ENCODE results near the gene KCNQ1. TPM values are rescaled to one million over a fixed set of nuclear protein-coding genes. Genes with fewer than 3 reads are reported as not detected.

Gene KCNQ1
- total and polyA plus RNA-seq, 3 experiments from 2014 or later: 2.6 to 5.7 (median 3.4) TPM

- peak overlapping the region; percentile 45 to 91 (median 73) for H3K4me3 Mint-ChIP-seq
- DNase-seq: no peak
- H3K9me3 ChIP-seq (ENCODE audit: low read length): no peaks in the 10 kb centered on the region
- H3K4me3 ChIP-seq (ENCODE audit: low read length): peak overlapping the region; percentile 63
- H3K27ac ChIP-seq (ENCODE audit: low read depth, low read length): peak overlapping the region; percentile 71
- H3K27me3 Mint-ChIP-seq: no peaks in the 10 kb centered on the region
- no peaks in the 10 kb centered on the region for H3K27me3 ChIP-seq (ENCODE audit: insufficient read depth, low read length, poor library complexity, severe bottlenecking)
- peaks cover 34% of the 10 kb centered on the region for H3K4me1 ChIP-seq (ENCODE audit: insufficient read depth, low read length)
- H3K27ac Mint-ChIP-seq: peak overlapping the region in 6 of 8 donors; percentile 17 to 91 (median 79)
- ChIA-PET CTCF (interaction anchor here (0.8 to 14.2 kb wide), 18 partner anchors 8 to 587 kb away, joined by 3 to 345 read pairs (median 6); partner anchors contain the start of gene PHLDA2), POLR2A (interaction anchor here (1.3 to 2.4 kb wide), 4 partner anchors 11 to 424 kb away, joined by 3 to 13 read pairs (median 5); a partner anchor contains a TSS)
- no peaks in the 10 kb centered on the region for H3K36me3 Mint-ChIP-seq
- H3K4me1 Mint-ChIP-seq: peaks cover 21 to 42% (median 33%) of the 10 kb centered on the region in 3 donors
- no peaks in the 10 kb centered on the region for H3K36me3 ChIP-seq (ENCODE audit: insufficient read depth, low read length)
- H3K9me3 Mint-ChIP-seq: no peaks in the 10 kb centered on the region
These were observed 446.8 kb downstream of the KCNQ1 start for GRCh38 chr11:2891326-2892214.

GRCh38 chr11:2892215-2892966 lies 447.6 kb downstream of the KCNQ1 start:
- DNase-seq: peak; percentile 38 to 73 (median 46)
- H3K36me3 ChIP-seq (ENCODE audit: insufficient read depth, low read length): no peaks in the 10 kb centered on the region
- peaks cover 31% of the 10 kb centered on the region for H3K4me1 ChIP-seq (ENCODE audit: insufficient read depth, low read length)
- Mint-ChIP-seq H3K4me1 (peaks cover 20 to 35% (median 24%) of the 10 kb centered on the region in 3 donors), H3K36me3 (no peaks in the 10 kb centered on the region), H3K4me3 (peak overlapping the region; percentile 62 to 91 (median 75)), H3K27me3 (no peaks in the 10 kb centered on the region), H3K27ac (peak overlapping the region; percentile 55 to 91 (median 82)), H3K9me3 (no peaks in the 10 kb centered on the region)
- H3K27ac ChIP-seq (ENCODE audit: low read depth, low read length): peak overlapping the region; percentile 71
- CTCF ChIA-PET: interaction anchor here (0.7 to 14.2 kb wide), 26 partner anchors 9 to 594 kb away, joined by 3 to 345 read pairs (median 4); partner anchors contain the start of gene PHLDA2
- H3K4me3 ChIP-seq (ENCODE audit: low read length): peak overlapping the region; percentile 63
- POLR2A ChIA-PET: interaction anchor here (0.5 to 2.4 kb wide), 6 partner anchors 10 to 492 kb away, joined by 3 to 13 read pairs (median 4); a partner anchor contains a TSS
- no peaks in the 10 kb centered on the region for H3K27me3 ChIP-seq (ENCODE audit: insufficient read depth, low read length, poor library complexity, severe bottlenecking)
- no peaks in the 10 kb centered on the region for H3K9me3 ChIP-seq (ENCODE audit: low read length)

- Histone ChIP-seq H3K4me3 (ENCODE audit: low read length) (peak overlapping the region; percentile 63), H3K27ac (ENCODE audit: low read depth, low read length) (peak overlapping the region; percentile 71)
These were observed 448.2 kb downstream of the KCNQ1 start for GRCh38 chr11:2892967-2893528.

GRCh38 chr11:2893935-2894334 lies 449.1 kb downstream of the KCNQ1 start:
- Histone ChIP-seq H3K9me3 (ENCODE audit: low read length) (no peaks in the 10 kb centered on the region), H3K36me3 (ENCODE audit: insufficient read depth, low read length) (no peaks in the 10 kb centered on the region), H3K27ac (ENCODE audit: low read depth, low read length) (no peak overlapping the region), H3K4me1 (ENCODE audit: insufficient read depth, low read length) (peaks cover 39% of the 10 kb centered on the region), H3K27me3 (ENCODE audit: insufficient read depth, low read length, poor library complexity, severe bottlenecking) (no peaks in the 10 kb centered on the region), H3K4me3 (ENCODE audit: low read length) (no peak overlapping the region)
- CTCF ChIA-PET: interaction anchor here (1.3 to 14.2 kb wide), 7 partner anchors 8 to 473 kb away, joined by 5 to 345 read pairs (median 10); partner anchors contain the start of gene PHLDA2
- Mint-ChIP-seq H3K27ac (peak overlapping the region in 6 of 8 donors; percentile 29 to 91 (median 70)), H3K36me3 (no peaks in the 10 kb centered on the region), H3K4me1 (peaks cover 29 to 40% (median 30%) of the 10 kb centered on the region in 3 donors), H3K9me3 (no peaks in the 10 kb centered on the region), H3K4me3 (peak overlapping the region in 2 of 7 donors; percentile 53 to 80), H3K27me3 (no peaks in the 10 kb centered on the region)
- POLR2A ChIA-PET: no interaction called here
- DNase-seq: no peak

More at GRCh38 chr11:2892967-2893528, 448.2 kb downstream of the KCNQ1 start:
- no peaks in the 10 kb centered on the region for H3K9me3 ChIP-seq (ENCODE audit: low read length)
- DNase-seq: peak in 3 of 5 donors; percentile 32 to 63 (median 35)
- Mint-ChIP-seq H3K36me3 (no peaks in the 10 kb centered on the region), H3K4me1 (peaks cover 24 to 36% (median 25%) of the 10 kb centered on the region in 3 donors), H3K9me3 (no peaks in the 10 kb centered on the region), H3K27ac (peak overlapping the region; percentile 55 to 87 (median 82)), H3K4me3 (peak overlapping the region; percentile 62 to 91 (median 75)), H3K27me3 (no peaks in the 10 kb centered on the region)
- no peaks in the 10 kb centered on the region for H3K27me3 ChIP-seq (ENCODE audit: insufficient read depth, low read length, poor library complexity, severe bottlenecking)
- ChIA-PET POLR2A (interaction anchor here (0.5 to 2.4 kb wide), 5 partner anchors 9 to 493 kb away, joined by 3 to 13 read pairs (median 3); a partner anchor contains a TSS), CTCF (interaction anchor here (0.7 to 14.2 kb wide), 26 partner anchors 9 to 595 kb away, joined by 3 to 345 read pairs (median 4); partner anchors contain the start of gene PHLDA2)
- peaks cover 37% of the 10 kb centered on the region for H3K4me1 ChIP-seq (ENCODE audit: insufficient read depth, low read length)
- no peaks in the 10 kb centered on the region for H3K36me3 ChIP-seq (ENCODE audit: insufficient read depth, low read length)

GRCh38 chr11:2896047-2896446 lies 451.2 kb downstream of the KCNQ1 start:
- H3K27ac Mint-ChIP-seq: peak overlapping the region in 3 of 8 donors; percentile 9 to 90 (median 72)

DNA sequence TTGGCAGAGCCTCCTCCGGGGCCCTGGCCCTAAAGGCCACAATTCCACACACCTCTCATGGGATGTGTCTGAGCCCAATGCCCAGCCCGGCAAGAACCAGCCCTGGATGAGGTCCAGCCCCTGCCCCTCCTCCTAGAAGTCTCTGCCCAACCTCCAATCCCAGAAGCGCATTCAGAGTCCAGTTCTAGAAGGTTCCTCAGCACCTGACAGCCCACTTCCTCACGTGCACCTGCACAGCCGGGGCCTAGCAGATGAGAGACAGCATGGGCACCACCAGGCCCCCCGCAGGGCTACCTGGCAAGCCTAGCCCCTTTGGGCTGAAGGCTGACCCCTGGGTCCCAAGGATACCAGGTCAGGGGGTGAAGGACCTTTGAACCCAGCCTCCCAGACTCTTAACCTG lies 452.2 kb downstream of the KCNQ1 start:
- ChIA-PET CTCF (interaction anchor here (2.3 kb wide), 1 partner anchor 33 kb away, joined by 7 read pairs; no protein-coding TSS in a partner anchor), POLR2A (no interaction called here)
- no peaks in the 10 kb centered on the region for H3K9me3 ChIP-seq (ENCODE audit: low read length)
- H3K27me3 ChIP-seq (ENCODE audit: insufficient read depth, low read length, poor library complexity, severe bottlenecking): no peaks in the 10 kb centered on the region
- H3K27ac ChIP-seq (ENCODE audit: low read depth, low read length): no peak overlapping the region
- no peaks in the 10 kb centered on the region for H3K36me3 ChIP-seq (ENCODE audit: insufficient read depth, low read length)
- H3K4me1 ChIP-seq (ENCODE audit: insufficient read depth, low read length): peaks cover 44% of the 10 kb centered on the region
- Mint-ChIP-seq H3K9me3 (no peaks in the 10 kb centered on the region), H3K36me3 (no peaks in the 10 kb centered on the region), H3K4me1 (peaks cover 39 to 53% (median 45%) of the 10 kb centered on the region in 3 donors), H3K27me3 (no peaks in the 10 kb centered on the region), H3K27ac (peak overlapping the region in 2 of 8 donors; percentile 87 to 92), H3K4me3 (no peak overlapping the region)
- DNase-seq: no peak
- no peak overlapping the region for H3K4me3 ChIP-seq (ENCODE audit: low read length)

More at GRCh38 chr11:2896047-2896446, 451.2 kb downstream of the KCNQ1 start:
- no peak overlapping the region for H3K27ac ChIP-seq (ENCODE audit: low read depth, low read length)
- H3K36me3 ChIP-seq (ENCODE audit: insufficient read depth, low read length): no peaks in the 10 kb centered on the region
- no peaks in the 10 kb centered on the region for H3K9me3 ChIP-seq (ENCODE audit: low read length)
- Mint-ChIP-seq H3K4me1 (peaks cover 45 to 56% (median 47%) of the 10 kb centered on the region in 3 donors), H3K4me3 (peak overlapping the region in 1 of 7 donors; percentile 56), H3K27me3 (no peaks in the 10 kb centered on the region), H3K9me3 (no peaks in the 10 kb centered on the region), H3K36me3 (no peaks in the 10 kb centered on the region)
- no peak overlapping the region for H3K4me3 ChIP-seq (ENCODE audit: low read length)
- no peak for DNase-seq
- peaks cover 48% of the 10 kb centered on the region for H3K4me1 ChIP-seq (ENCODE audit: insufficient read depth, low read length)
- ChIA-PET CTCF (interaction anchor here (1.4 to 2.3 kb wide), 2 partner anchors 34 to 363 kb away, joined by 4 to 7 read pairs; no protein-coding TSS in a partner anchor), POLR2A (no interaction called here)
- H3K27me3 ChIP-seq (ENCODE audit: insufficient read depth, low read length, poor library complexity, severe bottlenecking): no peaks in the 10 kb centered on the region
